CD4-positive, CD25-positive, alpha-beta regulatory T cell (primary cell): ENCODE results near the gene CDC42BPG. TPM values are rescaled to one million over a fixed set of nuclear protein-coding genes. Genes with fewer than 3 reads are reported as not detected.
A peak's percentile ranks its signal among the peaks of the same experiment; 100 is the strongest.

ENCODE experiments used
- ATAC-seq, 2 donors: fragments of 150-1000 bp; cut with Tn5 transposase; one replicate each; pipeline ENCODE4 v1.10.0; 2021; ENCODE audit warnings: low read depth in 2 of 2, moderate number of reproducible peaks in 2 of 2, moderate library complexity in 1 of 2
- DNase-seq, 3 donors: peaks; one replicate each; pipeline versions ENCODE4 v3.0.0 to v3.0.0-alpha.2; 2012 to 2022; ENCODE audit warnings: mixed read lengths in 1 of 3
- H3K27ac ChIP-seq: one replicate; pipeline ENCODE4 v1.7.0; 2013; ENCODE audit warnings: mild to moderate bottlenecking, low read length; ENCODE audit not compliant: insufficient read depth, poor library complexity, severe bottlenecking
- H3K27me3 ChIP-seq: one replicate; pipeline ENCODE4 v1.7.0; 2013; ENCODE audit warnings: low read length; ENCODE audit not compliant: control insufficient read depth, insufficient read depth
- H3K36me3 ChIP-seq: one replicate; pipeline ENCODE4 v1.7.0; 2013; ENCODE audit warnings: mild to moderate bottlenecking, low read length, moderate library complexity; ENCODE audit not compliant: control insufficient read depth, insufficient read depth
- H3K4me1 ChIP-seq: 2 replicates; pipeline ENCODE4 v1.7.0; 2013; ENCODE audit warnings: mild to moderate bottlenecking, low read length; ENCODE audit not compliant: insufficient read depth, control insufficient read depth, poor library complexity, severe bottlenecking
- H3K4me3 ChIP-seq: one replicate; pipeline ENCODE4 v1.7.0; 2013; ENCODE audit warnings: low read depth, mild to moderate bottlenecking, low read length, moderate library complexity
- H3K9me3 ChIP-seq, 2 experiments: 1 replicate in 1 of 2; 2 replicates in 1 of 2; pipeline ENCODE4 v1.7.0; 2013; ENCODE audit warnings: low read length in 2 of 2, mild to moderate bottlenecking in 1 of 2, moderate library complexity in 1 of 2; ENCODE audit not compliant: control insufficient read depth in 2 of 2
- H3K27ac Mint-ChIP-seq, 3 donors: one replicate each; pipeline ENCODE4 v1.8.0; 2020 to 2022; ENCODE audit warnings: mild to moderate bottlenecking in 3 of 3, mixed read lengths in 3 of 3, moderate library complexity in 2 of 3
- H3K27me3 Mint-ChIP-seq: one replicate; pipeline ENCODE4 v1.8.0; 2022; ENCODE audit warnings: mild to moderate bottlenecking, mixed read lengths
- H3K36me3 Mint-ChIP-seq: one replicate; pipeline ENCODE4 v1.8.0; 2020; ENCODE audit warnings: mixed read lengths
- H3K4me1 Mint-ChIP-seq, 4 donors: one replicate each; pipeline ENCODE4 v1.8.0; 2020 to 2022; ENCODE audit warnings: mixed read lengths in 4 of 4, mild to moderate bottlenecking in 1 of 4
- H3K4me3 Mint-ChIP-seq, 4 donors: one replicate each; pipeline ENCODE4 v1.8.0; 2020 to 2022; ENCODE audit warnings: mild to moderate bottlenecking in 4 of 4, mixed read lengths in 4 of 4, moderate library complexity in 3 of 4
- H3K9me3 Mint-ChIP-seq, 7 donors: one replicate each; pipeline ENCODE4 v1.8.0; 2020 to 2022; ENCODE audit warnings: mixed read lengths in 7 of 7, mild to moderate bottlenecking in 3 of 7, moderate library complexity in 2 of 7
- polyA plus RNA-seq, 4 donors: library from polyadenylated mRNA; unstranded; fragments of 300-500 nt; fragmentation: Illumina TruSeq; gene quantifications; one replicate each; pipeline ENCODE4 v1.2.3, GENCODE V29; 2021
- total RNA-seq: library from RNA; stranded (reverse); gene quantifications from one replicate; pipeline ENCODE4 v1.2.3, GENCODE V29; 2022

The CDC42BPG gene
- total and polyA plus RNA-seq, 5 donors from 2014 or later = 0.11 to 11.6 (median 0.13) TPM; not detected in 2

GRCh38 chr11:64890522-64890939, 46.1 kb upstream of the CDC42BPG start:
- H3K4me3 ChIP-seq = no peak overlapping the region
- H3K27me3 ChIP-seq = no peaks in the 10 kb centered on the region
- H3K36me3 Mint-ChIP-seq = no peaks in the 10 kb centered on the region
- DNase-seq (no peak), ATAC-seq (no peak)
- peaks cover 22% of the 10 kb centered on the region for H3K4me1 ChIP-seq
- H3K36me3 ChIP-seq = no peaks in the 10 kb centered on the region
- H3K27ac ChIP-seq = no peak overlapping the region
- peaks cover 11 to 24% (median 18%) of the 10 kb centered on the region in 4 donors for H3K4me1 Mint-ChIP-seq
- H3K27me3 Mint-ChIP-seq = no peaks in the 10 kb centered on the region
- peaks cover 0 to 4% (median 0%) of the 10 kb centered on the region in 7 donors for H3K9me3 Mint-ChIP-seq
- H3K9me3 ChIP-seq = no peaks in the 10 kb centered on the region
- no peak overlapping the region for H3K27ac Mint-ChIP-seq
- H3K4me3 Mint-ChIP-seq = peak overlapping the region in 2 of 4 donors; percentile 5 to 56

- H3K36me3 Mint-ChIP-seq = no peaks in the 10 kb centered on the region
- DNase-seq (no peak), ATAC-seq (no peak)
- peaks cover 12 to 31% (median 22%) of the 10 kb centered on the region in 4 donors for H3K4me1 Mint-ChIP-seq
- no peaks in the 10 kb centered on the region for H3K27me3 Mint-ChIP-seq
- H3K9me3 Mint-ChIP-seq = peaks cover 0 to 2% (median 0%) of the 10 kb centered on the region in 7 donors
- H3K4me3 ChIP-seq = no peak overlapping the region
- no peaks in the 10 kb centered on the region for H3K36me3 ChIP-seq
- no peaks in the 10 kb centered on the region for H3K27me3 ChIP-seq
- H3K27ac ChIP-seq = no peak overlapping the region
- no peak overlapping the region for H3K4me3 Mint-ChIP-seq
- no peak overlapping the region for H3K27ac Mint-ChIP-seq
- H3K4me1 ChIP-seq = peaks cover 19% of the 10 kb centered on the region
- H3K9me3 ChIP-seq = no peaks in the 10 kb centered on the region
These were observed 44.5 kb upstream of the CDC42BPG start for GRCh38 chr11:64888729-64889511.

GRCh38 chr11:64888406-64888728, 43.9 kb upstream of the CDC42BPG start:
- DNase-seq (no peak), ATAC-seq (no peak)
- H3K4me1 ChIP-seq = peaks cover 18% of the 10 kb centered on the region
- H3K27me3 Mint-ChIP-seq = no peaks in the 10 kb centered on the region
- no peaks in the 10 kb centered on the region for H3K27me3 ChIP-seq
- H3K4me1 Mint-ChIP-seq = peaks cover 12 to 31% (median 23%) of the 10 kb centered on the region in 4 donors
- H3K27ac ChIP-seq = peak overlapping the region; percentile 41
- peak overlapping the region; percentile 80 to 90 (median 84) for H3K4me3 Mint-ChIP-seq
- H3K9me3 Mint-ChIP-seq = peaks cover 0 to 2% (median 0%) of the 10 kb centered on the region in 7 donors
- peak overlapping the region in 2 of 3 donors; percentile 80 to 87 for H3K27ac Mint-ChIP-seq
- H3K9me3 ChIP-seq = no peaks in the 10 kb centered on the region
- no peaks in the 10 kb centered on the region for H3K36me3 ChIP-seq
- H3K36me3 Mint-ChIP-seq = no peaks in the 10 kb centered on the region
- H3K4me3 ChIP-seq = no peak overlapping the region

GRCh38 chr11:64887757-64888405, 43.4 kb upstream of the CDC42BPG start:
- DNase-seq (peak; percentile 78 to 85 (median 83)), ATAC-seq (peak; percentile 82 to 84)
- Histone ChIP-seq H3K27me3 (no peaks in the 10 kb centered on the region), H3K9me3 (no peaks in the 10 kb centered on the region), H3K36me3 (no peaks in the 10 kb centered on the region), H3K27ac (peak overlapping the region; percentile 41), H3K4me3 (no peak overlapping the region), H3K4me1 (peaks cover 18% of the 10 kb centered on the region)
- Mint-ChIP-seq H3K27ac (peak overlapping the region; percentile 13 to 87 (median 80)), H3K9me3 (peaks cover 0 to 2% (median 0%) of the 10 kb centered on the region in 7 donors), H3K4me1 (peaks cover 12 to 35% (median 23%) of the 10 kb centered on the region in 4 donors), H3K36me3 (no peaks in the 10 kb centered on the region), H3K27me3 (no peaks in the 10 kb centered on the region), H3K4me3 (peak overlapping the region; percentile 80 to 90 (median 84))

- H3K9me3 ChIP-seq = no peaks in the 10 kb centered on the region
- H3K27ac ChIP-seq = peak overlapping the region; percentile 41
- Mint-ChIP-seq H3K9me3 (peaks cover 0 to 2% (median 0%) of the 10 kb centered on the region in 7 donors), H3K36me3 (no peaks in the 10 kb centered on the region), H3K4me1 (peaks cover 12 to 37% (median 23%) of the 10 kb centered on the region in 4 donors), H3K27ac (peak overlapping the region in 2 of 3 donors; percentile 13 to 87), H3K27me3 (no peaks in the 10 kb centered on the region), H3K4me3 (peak overlapping the region in 2 of 4 donors; percentile 61 to 90)
- H3K4me3 ChIP-seq = no peak overlapping the region
- H3K27me3 ChIP-seq = no peaks in the 10 kb centered on the region
- H3K36me3 ChIP-seq = no peaks in the 10 kb centered on the region
- DNase-seq (no peak), ATAC-seq (no peak)
- H3K4me1 ChIP-seq = peaks cover 18% of the 10 kb centered on the region
These were observed 42.8 kb upstream of the CDC42BPG start for GRCh38 chr11:64887234-64887756.

GRCh38 chr11:64885367-64886286, 41.2 kb upstream of the CDC42BPG start:
- Histone ChIP-seq H3K4me1 (peaks cover 25% of the 10 kb centered on the region), H3K4me3 (no peak overlapping the region), H3K27me3 (no peaks in the 10 kb centered on the region), H3K9me3 (no peaks in the 10 kb centered on the region), H3K27ac (peak overlapping the region; percentile 62), H3K36me3 (no peaks in the 10 kb centered on the region)
- Mint-ChIP-seq H3K36me3 (no peaks in the 10 kb centered on the region), H3K27ac (peak overlapping the region; percentile 28 to 63 (median 59)), H3K27me3 (no peaks in the 10 kb centered on the region), H3K9me3 (no peaks in the 10 kb centered on the region), H3K4me1 (peaks cover 12 to 45% (median 30%) of the 10 kb centered on the region in 4 donors), H3K4me3 (no peak overlapping the region)
- peak; percentile 80 to 83 for ATAC-seq
- DNase-seq = peak in 1 of 3 donors; percentile 72

- H3K27me3 Mint-ChIP-seq = no peaks in the 10 kb centered on the region
- H3K27ac Mint-ChIP-seq = peak overlapping the region in 1 of 3 donors; percentile 75
- H3K36me3 ChIP-seq = no peaks in the 10 kb centered on the region
- no peaks in the 10 kb centered on the region for H3K27me3 ChIP-seq
- H3K27ac ChIP-seq = no peak overlapping the region
- H3K4me3 ChIP-seq = no peak overlapping the region
- peaks cover 41% of the 10 kb centered on the region for H3K4me1 ChIP-seq
- peaks cover 12 to 54% (median 46%) of the 10 kb centered on the region in 4 donors for H3K4me1 Mint-ChIP-seq
- no peaks in the 10 kb centered on the region for H3K36me3 Mint-ChIP-seq
- no peak for DNase-seq
- H3K9me3 ChIP-seq = no peaks in the 10 kb centered on the region
- no peaks in the 10 kb centered on the region for H3K9me3 Mint-ChIP-seq
- H3K4me3 Mint-ChIP-seq = no peak overlapping the region
- ATAC-seq = no peak
These were observed 39.6 kb upstream of the CDC42BPG start for GRCh38 chr11:64884019-64884418.
